ENCODE data around the gene ETV5. TPM values are rescaled to one million over a fixed set of nuclear protein-coding genes. Genes with fewer than 3 reads are reported as not detected.

The ETV5 gene
- total and polyA plus RNA-seq, 2 donors (not counting 1 experiment from before 2014, with no cell fraction given): 0.12 to 0.74 TPM

GRCh38 chr3:185998136-185998535, 110.8 kb downstream of the ETV5 start:
- CTCF ChIA-PET: no interaction called here
- intact Hi-C loops (cut with micrococcal nuclease): no loop called here
- no peak for TF ChIP-seq EZH2 (IDR thresholded peaks at IDR 0.05; ENCODE audit: borderline replicate concordance, insufficient read depth, low read depth, low read length, poor library complexity, severe bottlenecking)

GRCh38 chr3:185997130-185997529, 111.8 kb downstream of the ETV5 start:
- Histone ChIP-seq H3K9ac (ENCODE audit: low read length) (no peak overlapping the region), H3K79me2 (ENCODE audit: control insufficient read depth, insufficient read depth, low read length) (no peaks in the 10 kb centered on the region), H3K27ac (ENCODE audit: low read length in 2 of 2) (no peak overlapping the region), H3K4me1 (ENCODE audit: control insufficient read depth in 2 of 2, insufficient read depth in 2 of 2, low read length in 2 of 2) (no peaks in the 10 kb centered on the region), H3K36me3 (replicated peaks in 1 of 2; ENCODE audit: control extremely low read depth in 1 of 2, control insufficient read depth in 1 of 2, extremely low read depth in 1 of 2, insufficient read depth in 2 of 2, low read length in 1 of 2) (no peaks in the 10 kb centered on the region), H4K20me1 (ENCODE audit: control insufficient read depth, insufficient read depth, low read length, poor library complexity, severe bottlenecking) (no peaks in the 10 kb centered on the region), H3K27me3 (replicated peaks in 1 of 4; ENCODE audit: control extremely low read depth in 1 of 4, control insufficient read depth in 3 of 4, insufficient read depth in 4 of 4, low read length in 3 of 4) (peaks cover 0 to 7% (median 3%) of the 10 kb centered on the region in 4 experiments), H3K4me3 (ENCODE audit: control extremely low read depth in 1 of 5, extremely low read depth in 1 of 5, insufficient read depth in 1 of 5, low read depth in 2 of 5, low read length in 4 of 5) (no peak overlapping the region), H3K4me2 (replicated peaks; ENCODE audit: low read depth, low read length, poor library complexity, severe bottlenecking) (no peak overlapping the region), H3K9me3 (ENCODE audit: control extremely low read depth in 1 of 3, control insufficient read depth in 2 of 3, insufficient read depth in 1 of 3, low read length in 2 of 3) (no peaks in the 10 kb centered on the region), H2AFZ (ENCODE audit: insufficient read depth, low read depth, low read length, poor library complexity, severe bottlenecking) (no peak overlapping the region)
- POLR2A ChIA-PET: no interaction called here
- Mint-ChIP-seq H3K27ac (no peak overlapping the region), H3K9me3 (ENCODE audit: insufficient read depth) (no peaks in the 10 kb centered on the region), H3K4me1 (no peaks in the 10 kb centered on the region), H3K4me3 (no peak overlapping the region), H3K27me3 (peaks cover 21% of the 10 kb centered on the region)
- CTCF ChIA-PET: interaction anchor here (0.9 to 3.1 kb wide), 3 partner anchors 14 to 544 kb away, joined by 3 to 13 read pairs (median 3); no protein-coding TSS in a partner anchor
- no peak for TF ChIP-seq CTCF (IDR thresholded peaks at IDR 0.05)
- TF ChIP-seq EZH2 (IDR thresholded peaks at IDR 0.05; ENCODE audit: borderline replicate concordance, insufficient read depth, low read depth, low read length, poor library complexity, severe bottlenecking): no peak
- DNase-seq: no peak
- intact Hi-C loops (cut with micrococcal nuclease): no loop called here
- ATAC-seq (ENCODE audit: low read depth): no peak
- no CpG with 5 or more reads among the region's 3 CpGs for WGBS (ENCODE audit: insufficient coverage)

More at GRCh38 chr3:185998136-185998535, 110.8 kb downstream of the ETV5 start:
- no peaks in the 10 kb centered on the region for H3K79me2 ChIP-seq (ENCODE audit: control insufficient read depth, insufficient read depth, low read length)
- ATAC-seq (ENCODE audit: low read depth): no peak
- no peak overlapping the region for H3K9ac ChIP-seq (ENCODE audit: low read length)
- Mint-ChIP-seq H3K4me1 (no peaks in the 10 kb centered on the region), H3K27ac (no peak overlapping the region), H3K4me3 (no peak overlapping the region), H3K9me3 (ENCODE audit: insufficient read depth) (no peaks in the 10 kb centered on the region), H3K27me3 (peaks cover 21% of the 10 kb centered on the region)
- H3K27ac ChIP-seq (ENCODE audit: low read length in 2 of 2): no peak overlapping the region
- no peaks in the 10 kb centered on the region for H3K36me3 ChIP-seq (replicated peaks in 1 of 2; ENCODE audit: control extremely low read depth in 1 of 2, control insufficient read depth in 1 of 2, extremely low read depth in 1 of 2, insufficient read depth in 2 of 2, low read length in 1 of 2)
- H4K20me1 ChIP-seq (ENCODE audit: control insufficient read depth, insufficient read depth, low read length, poor library complexity, severe bottlenecking): no peaks in the 10 kb centered on the region
- H3K4me3 ChIP-seq (ENCODE audit: control extremely low read depth in 1 of 5, extremely low read depth in 1 of 5, insufficient read depth in 1 of 5, low read depth in 2 of 5, low read length in 4 of 5): no peak overlapping the region
- WGBS (ENCODE audit: insufficient coverage): no CpG with 5 or more reads among the region's 2 CpGs
- H3K9me3 ChIP-seq (ENCODE audit: control extremely low read depth in 1 of 3, control insufficient read depth in 2 of 3, insufficient read depth in 1 of 3, low read length in 2 of 3): no peaks in the 10 kb centered on the region
- peaks cover 0 to 7% (median 3%) of the 10 kb centered on the region in 4 experiments for H3K27me3 ChIP-seq (replicated peaks in 1 of 4; ENCODE audit: control extremely low read depth in 1 of 4, control insufficient read depth in 3 of 4, insufficient read depth in 4 of 4, low read length in 3 of 4)
- POLR2A ChIA-PET: no interaction called here
- no peak for DNase-seq
- H3K4me2 ChIP-seq (replicated peaks; ENCODE audit: low read depth, low read length, poor library complexity, severe bottlenecking): no peak overlapping the region
- no peak overlapping the region for H2AFZ ChIP-seq (ENCODE audit: insufficient read depth, low read depth, low read length, poor library complexity, severe bottlenecking)
- no peaks in the 10 kb centered on the region for H3K4me1 ChIP-seq (ENCODE audit: control insufficient read depth in 2 of 2, insufficient read depth in 2 of 2, low read length in 2 of 2)

Small RNAs within 50 kb of the gene (small RNA-seq; reads per million reads assigned to genes)
- not detected for gene RF00017 (ENCODE audit: insufficient read length, low read depth, low replicate concordance)

Other genes starting within 250 kb of the ETV5 start
- 218 and 220 TPM in 2 replicates for gene TRA2B, start 171.1 kb downstream of the ETV5 start, total RNA-seq
- 1,062 and 1,733 TPM in 2 replicates for gene TRA2B, start 171.1 kb downstream of the ETV5 start, polyA plus RNA-seq